ENCODE results near the gene ABTB1.

Gene ABTB1

DNA sequence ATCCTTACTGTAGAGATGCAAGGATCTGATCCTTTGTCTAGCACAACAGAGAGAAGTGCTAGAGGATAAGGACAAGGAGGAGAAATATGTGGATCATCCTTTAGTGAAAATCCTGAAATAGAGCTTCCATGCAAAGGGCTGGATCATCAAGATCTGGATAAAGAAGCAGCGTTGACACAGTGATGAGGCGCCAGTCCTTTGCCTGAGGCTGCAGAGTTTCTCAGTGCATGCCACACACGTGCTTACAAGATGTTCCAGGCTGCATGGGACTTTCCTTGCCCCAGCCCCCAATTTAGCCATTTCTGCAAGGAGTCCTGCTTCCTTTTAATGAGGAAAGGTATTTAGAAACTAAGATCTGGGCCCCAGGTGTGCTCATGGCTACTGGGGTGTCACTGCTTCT is 7.2 kb upstream of the ABTB1 start:
- TF ChIP-seq, protein P1, sequence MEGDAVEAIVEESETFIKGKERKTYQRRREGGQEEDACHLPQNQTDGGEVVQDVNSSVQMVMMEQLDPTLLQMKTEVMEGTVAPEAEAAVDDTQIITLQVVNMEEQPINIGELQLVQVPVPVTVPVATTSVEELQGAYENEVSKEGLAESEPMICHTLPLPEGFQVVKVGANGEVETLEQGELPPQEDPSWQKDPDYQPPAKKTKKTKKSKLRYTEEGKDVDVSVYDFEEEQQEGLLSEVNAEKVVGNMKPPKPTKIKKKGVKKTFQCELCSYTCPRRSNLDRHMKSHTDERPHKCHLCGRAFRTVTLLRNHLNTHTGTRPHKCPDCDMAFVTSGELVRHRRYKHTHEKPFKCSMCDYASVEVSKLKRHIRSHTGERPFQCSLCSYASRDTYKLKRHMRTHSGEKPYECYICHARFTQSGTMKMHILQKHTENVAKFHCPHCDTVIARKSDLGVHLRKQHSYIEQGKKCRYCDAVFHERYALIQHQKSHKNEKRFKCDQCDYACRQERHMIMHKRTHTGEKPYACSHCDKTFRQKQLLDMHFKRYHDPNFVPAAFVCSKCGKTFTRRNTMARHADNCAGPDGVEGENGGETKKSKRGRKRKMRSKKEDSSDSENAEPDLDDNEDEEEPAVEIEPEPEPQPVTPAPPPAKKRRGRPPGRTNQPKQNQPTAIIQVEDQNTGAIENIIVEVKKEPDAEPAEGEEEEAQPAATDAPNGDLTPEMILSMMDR (IDR thresholded peaks at IDR 0.05; ENCODE audit: extremely low read depth, insufficient read depth, missing control alignments), result no peak
- in situ Hi-C loops (cut with MboI; ENCODE audit: low pct_unique_long_range_greater_than_20kb, low sequenced_read_pairs, unreplicated experiment), result no loop called here
- no peak for DNase-seq (ENCODE audit: low spot score)

DNA sequence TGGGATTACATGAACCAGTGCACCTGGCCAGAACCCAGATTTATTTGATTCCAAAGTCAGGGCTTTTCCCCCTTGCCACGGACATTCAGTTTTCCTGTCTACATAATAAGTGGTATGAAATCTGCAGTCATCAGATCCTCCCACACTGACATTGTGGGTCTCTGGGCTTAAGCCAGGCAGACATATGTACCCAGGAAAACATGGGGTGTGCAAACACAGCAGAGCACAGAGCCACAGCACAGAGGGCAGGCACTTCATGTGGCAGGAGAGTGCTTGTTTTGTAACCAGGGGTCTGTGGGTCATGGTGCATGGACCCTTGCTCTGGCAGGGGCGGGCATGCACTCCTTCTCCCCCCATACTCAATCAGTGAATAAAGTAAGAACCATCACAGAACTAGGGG is 6.1 kb upstream of the ABTB1 start:
- TF ChIP-seq, protein P1 (IDR thresholded peaks at IDR 0.05; ENCODE audit: extremely low read depth, insufficient read depth, missing control alignments), result no peak
- DNase-seq (ENCODE audit: low spot score), result no peak
- in situ Hi-C loops (cut with MboI; ENCODE audit: low pct_unique_long_range_greater_than_20kb, low sequenced_read_pairs, unreplicated experiment), result no loop called here

DNA sequence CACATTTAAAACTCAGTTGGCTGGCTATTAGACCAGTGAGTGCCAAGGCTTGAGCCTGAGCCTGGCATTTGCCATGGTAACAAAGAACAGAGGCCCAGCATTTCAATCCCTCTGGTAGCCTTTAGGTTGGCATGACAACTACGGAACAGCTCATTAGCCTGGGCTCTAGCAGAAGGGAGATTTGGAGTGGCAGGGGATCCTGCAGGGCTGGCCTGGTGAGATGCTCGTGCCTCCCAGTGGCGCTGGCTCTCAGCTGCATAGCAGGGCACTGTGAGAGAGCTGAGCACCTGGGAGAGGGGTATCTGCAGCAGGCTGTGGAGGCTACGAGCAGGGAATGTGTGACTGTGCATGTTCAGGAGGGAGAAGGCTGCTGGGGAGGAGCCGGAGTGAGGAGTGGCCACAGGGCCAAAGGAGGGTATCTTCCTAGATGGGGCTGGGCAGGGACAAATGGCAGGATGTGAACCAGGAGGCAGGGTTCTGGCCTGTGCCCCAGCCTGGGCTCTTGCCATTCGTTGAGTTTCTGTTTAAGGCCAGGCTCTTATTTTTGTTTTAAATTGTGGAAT is 5.6 kb upstream of the ABTB1 start:
- no peak for DNase-seq (ENCODE audit: low spot score)
- TF ChIP-seq, protein P1 (IDR thresholded peaks at IDR 0.05; ENCODE audit: extremely low read depth, insufficient read depth, missing control alignments), result no peak
- in situ Hi-C loops (cut with MboI; ENCODE audit: low pct_unique_long_range_greater_than_20kb, low sequenced_read_pairs, unreplicated experiment), result no loop called here

DNA sequence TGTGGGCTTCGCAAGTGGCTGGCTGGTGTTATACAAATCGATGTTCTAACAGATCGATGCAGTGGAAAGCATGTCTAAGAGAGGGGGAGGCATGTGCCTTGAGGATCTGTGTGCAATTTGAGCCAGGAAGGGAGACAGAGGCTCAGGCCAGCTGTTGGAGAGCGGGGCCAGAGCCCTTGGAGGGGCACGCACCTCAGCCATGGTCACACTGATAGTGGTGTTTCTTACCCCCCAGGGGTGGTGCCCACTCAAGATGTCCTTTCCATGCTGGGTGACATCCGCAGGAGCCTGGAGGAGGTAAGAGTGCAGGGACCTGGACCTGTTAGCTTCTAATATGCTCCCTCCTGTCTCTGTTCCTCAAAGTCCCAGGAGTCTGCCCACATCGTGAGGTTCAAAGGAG is 3.8 kb upstream of the ABTB1 start:
- DNase-seq (ENCODE audit: low spot score), result no peak
- TF ChIP-seq, protein P1 (IDR thresholded peaks at IDR 0.05; ENCODE audit: extremely low read depth, insufficient read depth, missing control alignments), result no peak
- in situ Hi-C loops (cut with MboI; ENCODE audit: low pct_unique_long_range_greater_than_20kb, low sequenced_read_pairs, unreplicated experiment), result no loop called here

DNA sequence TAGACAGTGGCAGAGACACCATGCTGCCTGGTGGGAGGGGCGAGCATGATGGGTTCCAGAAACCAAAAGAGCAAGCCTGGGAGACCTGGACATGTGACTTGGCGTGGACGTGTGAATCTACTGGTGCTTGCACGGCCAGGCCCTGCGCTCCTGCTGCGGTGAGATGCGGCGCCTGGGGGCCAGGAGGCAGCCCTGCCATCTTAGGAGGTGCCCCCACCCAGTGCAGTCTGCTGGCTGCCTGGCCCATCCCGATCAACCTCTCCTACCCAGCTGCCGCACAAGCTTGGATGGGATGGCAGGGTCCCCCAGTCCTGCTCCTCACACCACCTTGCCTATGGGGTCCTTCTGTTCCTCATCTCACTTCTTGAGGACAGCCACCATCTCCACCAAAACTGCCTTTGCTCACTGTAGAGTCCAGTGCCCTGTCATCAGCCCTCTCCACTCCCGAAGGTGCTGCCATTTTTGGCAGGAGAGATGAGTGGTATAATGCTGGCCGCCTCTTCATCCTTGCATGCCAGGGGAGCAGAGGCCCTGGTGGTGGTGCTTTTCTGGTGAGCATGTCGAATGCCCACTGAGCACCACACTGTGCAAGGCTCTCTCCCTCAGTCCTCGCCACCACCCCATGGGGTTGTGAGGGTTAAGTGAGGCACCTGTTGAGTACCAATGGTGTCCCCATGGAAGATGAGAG is 3.1 kb upstream of the ABTB1 start:
- in situ Hi-C loops (cut with MboI; ENCODE audit: low pct_unique_long_range_greater_than_20kb, low sequenced_read_pairs, unreplicated experiment), result no loop called here
- TF ChIP-seq, protein P1 (IDR thresholded peaks at IDR 0.05; ENCODE audit: extremely low read depth, insufficient read depth, missing control alignments), result no peak
- no peak for DNase-seq (ENCODE audit: low spot score)

DNA sequence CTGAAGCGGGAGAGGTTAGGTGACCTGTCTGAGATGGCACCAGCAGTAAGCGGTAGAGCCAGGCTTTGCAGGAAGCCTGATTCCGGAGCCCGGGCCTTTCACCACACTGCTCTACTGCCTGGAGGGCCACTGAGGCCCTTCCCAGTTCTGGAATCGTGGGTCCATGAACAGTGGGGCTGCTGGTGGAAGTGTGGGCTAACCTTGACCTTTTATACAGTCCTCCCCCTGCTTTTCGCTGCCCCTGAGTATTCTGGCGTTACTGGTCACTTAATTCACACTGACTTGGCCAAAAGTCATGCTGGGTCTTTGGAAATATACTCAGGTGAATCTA is 2.6 kb upstream of the ABTB1 start:
- DNase-seq (ENCODE audit: low spot score), result no peak
- in situ Hi-C loops (cut with MboI; ENCODE audit: low pct_unique_long_range_greater_than_20kb, low sequenced_read_pairs, unreplicated experiment), result no loop called here
- TF ChIP-seq, protein P1 (IDR thresholded peaks at IDR 0.05; ENCODE audit: extremely low read depth, insufficient read depth, missing control alignments), result no peak
